Transverse colon (tissue), 3 donors: ENCODE measurements around the gene DUOXA1.
"Not testable (repeated sequence)": the region's sequence is repeated elsewhere in the genome, so short reads cannot be mapped to it uniquely, and the experiment has no call there.

Experiments
- EP300 ChIP-seq: sonication (generic); formaldehyde crosslinking; IDR thresholded peaks from one replicate; pipeline ENCODE4 v1.6.1; 2017; ENCODE audit warnings: antibody characterized with exemption, low read depth
- TF ChIP-seq, protein P1 (sequence below), 5 experiments: fragments of 200-600 bp in 3 of 5; fragments of 450-650 bp in 2 of 5; sonication (generic) in 3 of 5; IDR thresholded peaks; 1 replicate in 2 of 5; 2 replicates in 3 of 5; pipeline ENCODE4 v1.5.1; 2016 to 2017; ENCODE audit warnings: antibody characterized with exemption in 5 of 5, inconsistent platforms in 3 of 5, mild to moderate bottlenecking in 2 of 5, moderate library complexity in 1 of 5

DNA sequence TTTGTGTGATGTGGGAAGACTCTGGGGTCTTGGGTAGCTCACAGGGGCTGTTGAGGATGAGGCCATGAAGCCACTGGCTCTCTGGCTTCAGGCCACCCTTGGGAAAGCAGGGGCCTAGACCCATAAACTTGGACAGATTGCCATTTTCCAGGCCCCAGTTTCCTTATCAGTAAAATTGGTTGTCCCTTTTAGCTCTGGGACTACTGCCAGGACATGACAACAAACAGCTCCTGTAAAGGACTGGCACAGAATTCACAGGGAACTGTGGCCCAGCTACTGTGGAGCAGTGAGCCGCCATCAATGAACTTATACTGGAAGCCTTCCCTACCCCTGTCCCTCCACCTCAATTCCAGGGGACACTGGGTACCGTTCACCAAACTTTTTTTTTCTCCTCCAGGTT, 52.3 kb downstream of the DUOXA1 start:
- TF ChIP-seq EP300 = not testable (repeated sequence)
- TF ChIP-seq, protein P1, sequence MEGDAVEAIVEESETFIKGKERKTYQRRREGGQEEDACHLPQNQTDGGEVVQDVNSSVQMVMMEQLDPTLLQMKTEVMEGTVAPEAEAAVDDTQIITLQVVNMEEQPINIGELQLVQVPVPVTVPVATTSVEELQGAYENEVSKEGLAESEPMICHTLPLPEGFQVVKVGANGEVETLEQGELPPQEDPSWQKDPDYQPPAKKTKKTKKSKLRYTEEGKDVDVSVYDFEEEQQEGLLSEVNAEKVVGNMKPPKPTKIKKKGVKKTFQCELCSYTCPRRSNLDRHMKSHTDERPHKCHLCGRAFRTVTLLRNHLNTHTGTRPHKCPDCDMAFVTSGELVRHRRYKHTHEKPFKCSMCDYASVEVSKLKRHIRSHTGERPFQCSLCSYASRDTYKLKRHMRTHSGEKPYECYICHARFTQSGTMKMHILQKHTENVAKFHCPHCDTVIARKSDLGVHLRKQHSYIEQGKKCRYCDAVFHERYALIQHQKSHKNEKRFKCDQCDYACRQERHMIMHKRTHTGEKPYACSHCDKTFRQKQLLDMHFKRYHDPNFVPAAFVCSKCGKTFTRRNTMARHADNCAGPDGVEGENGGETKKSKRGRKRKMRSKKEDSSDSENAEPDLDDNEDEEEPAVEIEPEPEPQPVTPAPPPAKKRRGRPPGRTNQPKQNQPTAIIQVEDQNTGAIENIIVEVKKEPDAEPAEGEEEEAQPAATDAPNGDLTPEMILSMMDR (IDR thresholded peaks at IDR 0.05) = not testable (repeated sequence)
